ENCODE measurements around the gene SMARCC2.
A peak's percentile ranks its signal among the peaks of the same experiment; 100 is the strongest.

SMARCC2 gene

GRCh38 chr12:56190695-56191155 is 1.4 kb upstream of the SMARCC2 start:
- in situ Hi-C loops (cut with HindIII; ENCODE audit: low sequenced_read_pairs) = loop anchor here (5.0 kb wide), 1 partner anchor 73 kb away; the partner anchor contains the start of genes RPL41 and ZC3H10
- no peak for DNase-seq (ENCODE audit: low read depth)
- peak overlapping the region; percentile 81 for H3K4me3 ChIP-seq (ENCODE audit: low read depth, low read length)
- TF ChIP-seq CTCF (IDR thresholded peaks at IDR 0.05; ENCODE audit: low read depth, low read length, missing control alignments) = no peak

GRCh38 chr12:56189918-56190694 is 823 bp upstream of the SMARCC2 start:
- no peak for TF ChIP-seq CTCF (IDR thresholded peaks at IDR 0.05; ENCODE audit: low read depth, low read length, missing control alignments)
- in situ Hi-C loops (cut with HindIII; ENCODE audit: low sequenced_read_pairs) = loop anchor here (5.0 kb wide), 1 partner anchor 73 kb away; the partner anchor contains the start of genes RPL41 and ZC3H10
- H3K4me3 ChIP-seq (ENCODE audit: low read depth, low read length) = peak overlapping the region; percentile 81

GRCh38 chr12:56188778-56189098 is 545 bp downstream of the SMARCC2 start:
- no peak for TF ChIP-seq CTCF (IDR thresholded peaks at IDR 0.05; ENCODE audit: low read depth, low read length, missing control alignments)
- in situ Hi-C loops (cut with HindIII; ENCODE audit: low sequenced_read_pairs) = no loop called here
- no peak for DNase-seq (ENCODE audit: low read depth)
- peak overlapping the region; percentile 81 for H3K4me3 ChIP-seq (ENCODE audit: low read depth, low read length)

More at GRCh38 chr12:56189918-56190694, 823 bp upstream of the SMARCC2 start:
- DNase-seq (ENCODE audit: low read depth) = peak; percentile 59

GRCh38 chr12:56188131-56188777 is 1.0 kb downstream of the SMARCC2 start:
- no peak for DNase-seq (ENCODE audit: low read depth)
- peak overlapping the region; percentile 81 for H3K4me3 ChIP-seq (ENCODE audit: low read depth, low read length)
- in situ Hi-C loops (cut with HindIII; ENCODE audit: low sequenced_read_pairs) = no loop called here
- TF ChIP-seq CTCF (IDR thresholded peaks at IDR 0.05; ENCODE audit: low read depth, low read length, missing control alignments) = no peak

- in situ Hi-C loops (cut with HindIII; ENCODE audit: low sequenced_read_pairs) = no loop called here
- no peak for DNase-seq (ENCODE audit: low read depth)
- H3K4me3 ChIP-seq (ENCODE audit: low read depth, low read length) = no peak overlapping the region
- TF ChIP-seq CTCF (IDR thresholded peaks at IDR 0.05; ENCODE audit: low read depth, low read length, missing control alignments) = no peak
Measured at GRCh38 chr12:56186957-56187356, 2.3 kb downstream of the SMARCC2 start.

GRCh38 chr12:56178347-56178746 is 10.9 kb downstream of the SMARCC2 start:
- H3K4me3 ChIP-seq (ENCODE audit: low read depth, low read length) = no peak overlapping the region
- no peak for DNase-seq (ENCODE audit: low read depth)
- TF ChIP-seq CTCF (IDR thresholded peaks at IDR 0.05; ENCODE audit: low read depth, low read length, missing control alignments) = no peak
- in situ Hi-C loops (cut with HindIII; ENCODE audit: low sequenced_read_pairs) = loop anchor here (10.0 kb wide), 1 partner anchor 54 kb away; the partner anchor contains the start of gene ESYT1
